GM23338 (cell line): Measurements from ENCODE around the gene ABR.

Experiments used
- CREB1 ChIP-seq: fragments of 250-450 bp; sonication (Bioruptor Pico); IDR thresholded peaks from 2 replicates; pipeline ENCODE4 v1.5.0; 2020; ENCODE audit warnings: low read depth, mild to moderate bottlenecking, moderate library complexity
- CTCF ChIP-seq, 2 experiments: fragments of 200-600 bp in 1 of 2; sonication (generic) in 1 of 2; conservative IDR thresholded peaks; 2 replicates each; pipeline versions ENCODE4 v1.5.1 to v1.6.1; 2016 to 2017; ENCODE audit warnings: antibody characterized with exemption in 2 of 2, low read depth in 2 of 2, mild to moderate bottlenecking in 2 of 2, moderate library complexity in 1 of 2
- ETS1 ChIP-seq: IDR thresholded peaks from 2 replicates; pipeline ENCODE4 v1.6.1; 2016; ENCODE audit warnings: antibody characterized with exemption
- EZH2 ChIP-seq: fragments of 200-600 bp; sonication (generic); IDR thresholded peaks from one replicate; pipeline ENCODE4 v1.8.0; 2017; ENCODE audit warnings: antibody characterized with exemption, mild to moderate bottlenecking, low read depth; ENCODE audit not compliant: unreplicated experiment
- EZH2phosphoT487 ChIP-seq: fragments of 200-600 bp; sonication (generic); IDR thresholded peaks from one replicate; pipeline ENCODE4 v1.8.1; 2018; ENCODE audit warnings: antibody characterized with exemption; ENCODE audit not compliant: unreplicated experiment
- JUNB ChIP-seq: IDR thresholded peaks from one replicate; pipeline ENCODE4 v1.6.1; 2016; ENCODE audit warnings: antibody characterized with exemption; ENCODE audit not compliant: unreplicated experiment
- NANOG ChIP-seq: IDR thresholded peaks from 2 replicates; pipeline ENCODE4 v1.6.1; 2016; ENCODE audit warnings: antibody characterized with exemption, borderline replicate concordance
- POLR2AphosphoS5 ChIP-seq: IDR thresholded peaks from 2 replicates; pipeline ENCODE4 v1.6.1; 2016; ENCODE audit warnings: antibody characterized with exemption, low read depth
- REST ChIP-seq: IDR thresholded peaks from one replicate; pipeline ENCODE4 v1.6.1; 2018; ENCODE audit warnings: antibody characterized with exemption; ENCODE audit not compliant: unreplicated experiment
- STAT1 ChIP-seq: IDR thresholded peaks from one replicate; pipeline ENCODE4 v1.6.1; 2016; ENCODE audit warnings: antibody characterized with exemption; ENCODE audit not compliant: unreplicated experiment
- ZNF114 ChIP-seq: fragments of 250-450 bp; sonication (Bioruptor Pico); IDR thresholded peaks from 2 replicates; pipeline ENCODE4 v1.5.0; 2020; ENCODE audit warnings: mild to moderate bottlenecking, moderate library complexity
- ZNF331 ChIP-seq: fragments of 250-450 bp; sonication (Bioruptor Pico); IDR thresholded peaks from 2 replicates; pipeline ENCODE4 v1.5.0; 2020; ENCODE audit warnings: low read depth, mild to moderate bottlenecking, moderate library complexity

- TF ChIP-seq EZH2 (no peak), CTCF (conservative IDR thresholded peaks at IDR 0.05; ENCODE audit: low read depth in 2 of 2) (no peak), REST (no peak), POLR2AphosphoS5 (no peak), ZNF331 (CRISPR knock-in tag) (no peak), EZH2phosphoT487 (no peak), JUNB (no peak), ETS1 (no peak), CREB1 (CRISPR knock-in tag) (no peak), NANOG (no peak), ZNF114 (CRISPR knock-in tag) (no peak), STAT1 (no peak)
Measured at GRCh38 chr17:1035546-1036170, 144.1 kb downstream of the ABR start.
